ENCODE results near the gene MBD5. TPM values are rescaled to one million over a fixed set of nuclear protein-coding genes. Genes with fewer than 3 reads are reported as not detected.

Gene MBD5
- total RNA-seq, 6 experiments from 2014 or later = 7.9 to 15.6 (median 11.9) TPM

DNA sequence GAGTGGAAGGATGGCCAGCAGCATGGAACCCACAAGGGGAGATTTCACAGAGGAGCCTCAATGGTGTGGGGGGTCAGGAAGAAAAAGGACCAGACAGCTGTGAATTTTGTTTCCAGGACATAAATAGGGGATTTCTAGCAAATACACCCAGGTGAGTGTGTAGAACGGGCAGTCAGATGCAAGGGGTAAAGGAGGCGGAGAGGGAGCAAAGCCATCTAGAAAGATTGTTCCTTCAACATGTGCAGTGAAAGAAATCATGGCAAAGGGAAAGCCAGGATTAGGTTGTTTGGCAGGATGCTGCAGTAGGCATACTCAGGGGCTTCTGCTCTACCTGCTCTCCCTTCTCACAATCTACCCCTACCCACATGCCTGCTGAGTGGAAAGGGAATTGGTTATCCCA, 504.2 kb downstream of the MBD5 start:
- no peak for TF ChIP-seq POLR2A (IDR thresholded peaks at IDR 0.05)
- TF ChIP-seq, protein P1, sequence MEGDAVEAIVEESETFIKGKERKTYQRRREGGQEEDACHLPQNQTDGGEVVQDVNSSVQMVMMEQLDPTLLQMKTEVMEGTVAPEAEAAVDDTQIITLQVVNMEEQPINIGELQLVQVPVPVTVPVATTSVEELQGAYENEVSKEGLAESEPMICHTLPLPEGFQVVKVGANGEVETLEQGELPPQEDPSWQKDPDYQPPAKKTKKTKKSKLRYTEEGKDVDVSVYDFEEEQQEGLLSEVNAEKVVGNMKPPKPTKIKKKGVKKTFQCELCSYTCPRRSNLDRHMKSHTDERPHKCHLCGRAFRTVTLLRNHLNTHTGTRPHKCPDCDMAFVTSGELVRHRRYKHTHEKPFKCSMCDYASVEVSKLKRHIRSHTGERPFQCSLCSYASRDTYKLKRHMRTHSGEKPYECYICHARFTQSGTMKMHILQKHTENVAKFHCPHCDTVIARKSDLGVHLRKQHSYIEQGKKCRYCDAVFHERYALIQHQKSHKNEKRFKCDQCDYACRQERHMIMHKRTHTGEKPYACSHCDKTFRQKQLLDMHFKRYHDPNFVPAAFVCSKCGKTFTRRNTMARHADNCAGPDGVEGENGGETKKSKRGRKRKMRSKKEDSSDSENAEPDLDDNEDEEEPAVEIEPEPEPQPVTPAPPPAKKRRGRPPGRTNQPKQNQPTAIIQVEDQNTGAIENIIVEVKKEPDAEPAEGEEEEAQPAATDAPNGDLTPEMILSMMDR (IDR thresholded peaks at IDR 0.05) = no peak
- DNase-seq (no peak), ATAC-seq (no peak)
- no peaks in the 10 kb centered on the region for H3K27me3 ChIP-seq
- peaks cover 0 to under 1% (median 0%) of the 10 kb centered on the region in 4 donors for H3K4me1 ChIP-seq
- H3K36me3 ChIP-seq = no peaks in the 10 kb centered on the region
- intact Hi-C loops (cut with DNase I) = no loop called here
- 93% methylated on average over 2 of the region's 2 CpGs for WGBS (ENCODE audit: insufficient coverage, low coverage, low lambda C conversion rate, missing lambda C conversion rate)
- no peak overlapping the region for H3K4me3 ChIP-seq
- no peaks in the 10 kb centered on the region for H3K9me3 ChIP-seq
- no peak overlapping the region for H3K27ac ChIP-seq

DNA sequence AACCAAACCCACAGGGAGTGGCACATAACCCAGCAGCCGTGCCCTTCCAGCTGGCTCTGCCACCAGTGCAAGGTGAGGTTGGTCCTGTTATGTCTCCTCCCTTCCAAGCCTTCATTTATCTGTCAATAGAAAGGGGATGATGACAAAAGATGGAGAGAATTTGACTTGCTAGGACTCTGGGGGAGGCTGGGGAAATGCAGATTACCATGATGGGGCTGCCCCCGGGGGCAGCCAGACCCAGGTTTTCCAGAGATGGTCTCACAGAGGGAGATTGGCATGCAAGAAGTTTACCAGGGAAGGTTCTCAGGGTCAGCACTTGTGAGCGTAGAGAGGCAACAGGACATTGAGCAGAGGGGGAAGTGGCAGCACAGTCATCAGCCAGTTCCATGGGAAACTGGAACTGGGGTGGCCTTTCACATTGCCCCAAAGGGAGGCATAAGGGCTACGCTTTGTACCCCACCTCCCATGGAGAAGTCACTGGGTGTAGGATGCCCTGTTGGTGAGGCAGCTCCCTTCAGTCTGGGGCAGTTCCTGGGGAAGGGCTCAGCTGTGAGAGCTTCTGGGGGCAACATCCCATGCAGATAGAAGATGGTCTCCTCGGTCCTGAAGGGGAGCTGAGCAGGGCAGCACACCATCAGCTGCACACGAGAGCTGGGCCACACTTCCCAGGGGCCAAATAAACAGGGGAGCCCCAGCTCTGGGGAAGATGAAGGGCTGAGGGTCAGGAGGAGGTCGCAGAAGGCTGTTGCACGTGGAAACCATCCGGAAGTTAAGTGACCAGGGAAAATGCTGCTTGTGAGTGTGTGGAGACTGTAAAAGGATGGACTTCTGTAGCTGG, 505.8 kb downstream of the MBD5 start:
- Histone ChIP-seq H3K4me1 (peaks cover 0 to 5% (median 0%) of the 10 kb centered on the region in 4 donors), H3K27me3 (no peaks in the 10 kb centered on the region), H3K4me3 (no peak overlapping the region), H3K9me3 (no peaks in the 10 kb centered on the region), H3K27ac (no peak overlapping the region), H3K36me3 (no peaks in the 10 kb centered on the region)
- intact Hi-C loops (cut with DNase I) = no loop called here
- no peak for ATAC-seq
- TF ChIP-seq POLR2A (IDR thresholded peaks at IDR 0.05) = no peak
- WGBS (ENCODE audit: insufficient coverage, low coverage, low lambda C conversion rate, missing lambda C conversion rate) = 55% methylated on average over 7 of the region's 9 CpGs
- DNase-seq = no peak

- WGBS (ENCODE audit: insufficient coverage, low coverage, low lambda C conversion rate, missing lambda C conversion rate) = 65% methylated on average over 11 of the region's 14 CpGs
- Histone ChIP-seq H3K27ac (no peak overlapping the region), H3K4me3 (no peak overlapping the region), H3K4me1 (peaks cover 0 to 5% (median 0%) of the 10 kb centered on the region in 4 donors), H3K36me3 (no peaks in the 10 kb centered on the region), H3K27me3 (no peaks in the 10 kb centered on the region), H3K9me3 (no peaks in the 10 kb centered on the region)
- ATAC-seq = no peak
- no peak for DNase-seq
- intact Hi-C loops (cut with DNase I) = no loop called here
- TF ChIP-seq, protein P1 (IDR thresholded peaks at IDR 0.05) = no peak
- TF ChIP-seq POLR2A (IDR thresholded peaks at IDR 0.05) = no peak
Observed at GRCh38 chr2:148527488-148528340, 506.8 kb downstream of the MBD5 start.

- intact Hi-C loops (cut with DNase I) = no loop called here
- WGBS (ENCODE audit: insufficient coverage, low coverage, low lambda C conversion rate, missing lambda C conversion rate) = 79% methylated on average over 2 of the region's 6 CpGs
- ATAC-seq (no peak), DNase-seq (no peak)
- no peak overlapping the region for H3K27ac ChIP-seq
- H3K36me3 ChIP-seq = no peaks in the 10 kb centered on the region
- TF ChIP-seq POLR2A (IDR thresholded peaks at IDR 0.05) = no peak
- TF ChIP-seq, protein P1 (IDR thresholded peaks at IDR 0.05) = no peak
- H3K4me3 ChIP-seq = no peak overlapping the region
- H3K9me3 ChIP-seq = no peaks in the 10 kb centered on the region
- no peaks in the 10 kb centered on the region for H3K27me3 ChIP-seq
- H3K4me1 ChIP-seq = peaks cover 0 to 5% (median 0%) of the 10 kb centered on the region in 4 donors
Observed at GRCh38 chr2:148528356-148529064, 507.6 kb downstream of the MBD5 start.
